Fibroblast of the aortic adventitia (primary cell): Measurements from ENCODE around the gene ITGA11. TPM values are rescaled to one million over a fixed set of nuclear protein-coding genes. Genes with fewer than 3 reads are reported as not detected.
A peak's percentile ranks its signal among the peaks of the same experiment; 100 is the strongest.

Experiments used
- DNase-seq: peaks from one replicate; pipeline ENCODE4 v3.0.0-alpha.2; 2010; ENCODE audit warnings: low read depth
- H3K4me3 ChIP-seq: 2 replicates; pipeline ENCODE4 v1.5.1; 2011; ENCODE audit warnings: low read depth, mild to moderate bottlenecking, control low read depth, low read length, moderate library complexity
- CTCF ChIP-seq: IDR thresholded peaks from 2 replicates; pipeline ENCODE4 v1.5.1; 2011; ENCODE audit warnings: mild to moderate bottlenecking, low read length, control low read depth, inconsistent platforms; ENCODE audit not compliant: insufficient read depth
- total RNA-seq: library from RNA; depleted of rRNA; stranded (reverse); fragments of >200 nt; gene quantifications from 2 replicates; pipeline ENCODE4 v1.2.3, GENCODE V29; 2012; ENCODE audit warnings: low replicate concordance

Gene ITGA11
- total RNA-seq, 1 donor: 81.1 TPM

- no peak overlapping the region for H3K4me3 ChIP-seq
- TF ChIP-seq CTCF: no peak
- DNase-seq: no peak
Observed at GRCh38 chr15:68421115-68421551, 10.8 kb downstream of the ITGA11 start.

GRCh38 chr15:68420186-68420684 is 11.7 kb downstream of the ITGA11 start:
- TF ChIP-seq CTCF: no peak
- H3K4me3 ChIP-seq: no peak overlapping the region
- DNase-seq: no peak

- DNase-seq: no peak
Observed at GRCh38 chr15:68419301-68420175, 12.4 kb downstream of the ITGA11 start.

GRCh38 chr15:68418611-68419161 is 13.3 kb downstream of the ITGA11 start:
- peak; percentile 83 for DNase-seq
- no peak overlapping the region for H3K4me3 ChIP-seq
- TF ChIP-seq CTCF: no peak

More at GRCh38 chr15:68419301-68420175, 12.4 kb downstream of the ITGA11 start:
- no peak for TF ChIP-seq CTCF
- H3K4me3 ChIP-seq: no peak overlapping the region

GRCh38 chr15:68417897-68418296 is 14.1 kb downstream of the ITGA11 start:
- DNase-seq: peak; percentile 57
- H3K4me3 ChIP-seq: no peak overlapping the region
- TF ChIP-seq CTCF: no peak

- no peak for DNase-seq
- H3K4me3 ChIP-seq: no peak overlapping the region
- no peak for TF ChIP-seq CTCF
Observed at GRCh38 chr15:68417051-68417450, 14.9 kb downstream of the ITGA11 start.
